Lung (tissue), 12 donors: Measurements from ENCODE around the gene TGFBR1. TPM values are rescaled to one million over a fixed set of nuclear protein-coding genes. Genes with fewer than 3 reads are reported as not detected.

Experiments used
- ATAC-seq: fragments of 200-7000 bp; cut with Tn5 transposase; one replicate; pipeline ENCODE4 v1.9.1; 2020; ENCODE audit warnings: moderate number of reproducible peaks; ENCODE audit not compliant: insufficient read depth, low FRiP score
- DNase-seq, 3 donors: peaks; one replicate each; pipeline ENCODE4 v3.0.0-alpha.2; 2013 to 2017
- H3K27ac ChIP-seq, 2 donors: one replicate each; pipeline ENCODE4 v1.5.1; 2013; ENCODE audit warnings: mild to moderate bottlenecking in 2 of 2, moderate library complexity in 2 of 2, control low read depth in 1 of 2, inconsistent platforms in 1 of 2, low read depth in 1 of 2, low read length in 1 of 2
- H3K27me3 ChIP-seq, 3 donors: one replicate each; pipeline ENCODE4 v1.5.1; 2013; ENCODE audit warnings: low read length in 2 of 3; ENCODE audit not compliant: control insufficient read depth in 3 of 3, insufficient read depth in 3 of 3
- H3K36me3 ChIP-seq, 4 donors: one replicate each; pipeline ENCODE4 v1.5.1; 2013; ENCODE audit warnings: low read length in 4 of 4, mild to moderate bottlenecking in 1 of 4, moderate library complexity in 1 of 4; ENCODE audit not compliant: control insufficient read depth in 4 of 4, insufficient read depth in 4 of 4
- H3K4me1 ChIP-seq, 5 donors: one replicate each; pipeline ENCODE4 v1.5.1; 2013; ENCODE audit warnings: low read length in 5 of 5, mild to moderate bottlenecking in 2 of 5, moderate library complexity in 1 of 5; ENCODE audit not compliant: control insufficient read depth in 5 of 5, insufficient read depth in 5 of 5
- H3K4me3 ChIP-seq: one replicate; pipeline ENCODE4 v1.5.1; 2013; ENCODE audit warnings: mild to moderate bottlenecking, control low read depth, moderate library complexity
- H3K9ac ChIP-seq, 2 donors: one replicate each; pipeline ENCODE4 v1.5.1; 2013; ENCODE audit warnings: low read length in 2 of 2, control low read depth in 1 of 2; ENCODE audit not compliant: insufficient read depth in 1 of 2
- H3K9me3 ChIP-seq, 4 donors: one replicate each; pipeline ENCODE4 v1.5.1; 2013; ENCODE audit warnings: low read length in 3 of 4, mild to moderate bottlenecking in 1 of 4, moderate library complexity in 1 of 4; ENCODE audit not compliant: control insufficient read depth in 4 of 4, insufficient read depth in 3 of 4
- WGBS, 2 donors: extraction: QIAGEN DNeasy Blood & Tissue Kit; methylation state at CpG; one replicate each; pipeline ENCODE4 v1.1.7; 2013; 5-methylcytosine and 5-hydroxymethylcytosine counted together
- polyA plus RNA-seq, 2 donors: library from polyadenylated mRNA; stranded (reverse); fragments of 200-250 nt; gene quantifications; one replicate each; pipeline ENCODE4 v1.2.1, GENCODE V29; 2013
- total RNA-seq, 2 donors: library from RNA; depleted of rRNA in 1 of 2; stranded (reverse); fragments of >200 nt in 1 of 2; gene quantifications; one replicate each; pipeline ENCODE4 v1.2.1, GENCODE V29; 2014 to 2021
- TF ChIP-seq, protein P1 (sequence below): IDR thresholded peaks from 2 replicates; pipeline ENCODE4 v1.5.1; 2012; ENCODE audit warnings: mild to moderate bottlenecking; ENCODE audit errors: control extremely low read depth, extremely low read depth
- donor health status: control.
- donor health status: control.
- donor health status: Bipolar disorder and iron deficiency.
- donor health status: healthy.
- donor health status: DM: yes; HTN: yes; CAD: no.

The TGFBR1 gene
- total and polyA plus RNA-seq, 4 donors: 14.2 to 73.2 (median 28.9) TPM

DNA sequence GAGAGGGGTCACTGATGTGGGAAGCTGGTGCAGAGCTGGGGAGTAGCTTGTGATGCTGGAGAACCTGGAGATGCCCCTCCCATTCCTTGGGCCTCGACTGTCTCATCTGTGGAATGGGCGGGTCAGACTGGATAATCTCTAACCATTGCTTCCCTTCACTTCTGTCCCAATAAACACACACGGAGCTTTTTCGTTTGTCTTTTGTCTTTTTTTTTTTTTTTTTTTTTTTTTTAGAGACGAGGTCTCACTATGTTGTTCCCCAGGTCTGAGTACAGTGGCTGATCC lies 80.4 kb downstream of the TGFBR1 start:
- peaks cover 0 to 2% (median 0%) of the 10 kb centered on the region in 3 donors for H3K27me3 ChIP-seq
- 81 to 86% methylated on average over 4 to 5 of the region's 5 CpGs for WGBS, 2 donors

DNA sequence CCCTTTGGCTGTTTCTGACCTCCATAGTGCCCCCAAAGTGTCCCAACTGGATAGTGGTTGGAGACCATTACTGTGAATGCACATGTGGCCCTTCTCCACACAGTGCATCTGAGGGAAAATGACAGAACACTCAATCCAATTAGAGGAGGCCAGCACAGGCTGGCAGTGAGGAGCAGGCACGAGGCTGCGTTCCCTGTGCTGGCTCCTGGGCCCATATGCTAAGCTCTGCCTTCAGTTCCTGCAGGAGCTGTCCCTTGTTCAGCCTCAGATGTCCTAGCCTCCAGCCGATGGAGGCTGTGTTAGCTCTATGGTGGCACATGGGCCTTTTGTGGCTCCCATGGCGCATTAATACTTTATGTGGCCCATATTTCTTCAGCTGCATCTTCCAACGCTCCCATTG lies 81.0 kb downstream of the TGFBR1 start:
- Histone ChIP-seq H3K9me3 (no peaks in the 10 kb centered on the region), H3K27ac (no peak overlapping the region)
- WGBS, 2 donors: 94 to 97% methylated on average over 5 of the region's 5 CpGs

More for the DNA sequence above, 80.4 kb downstream of the TGFBR1 start:
- Histone ChIP-seq H3K4me3 (no peak overlapping the region), H3K36me3 (no peaks in the 10 kb centered on the region), H3K9ac (no peak overlapping the region), H3K27ac (no peak overlapping the region), H3K9me3 (no peaks in the 10 kb centered on the region), H3K4me1 (peaks cover 0 to 17% (median 8%) of the 10 kb centered on the region in 5 donors)
- ATAC-seq (no peak), DNase-seq (no peak)
- TF ChIP-seq, protein P1, sequence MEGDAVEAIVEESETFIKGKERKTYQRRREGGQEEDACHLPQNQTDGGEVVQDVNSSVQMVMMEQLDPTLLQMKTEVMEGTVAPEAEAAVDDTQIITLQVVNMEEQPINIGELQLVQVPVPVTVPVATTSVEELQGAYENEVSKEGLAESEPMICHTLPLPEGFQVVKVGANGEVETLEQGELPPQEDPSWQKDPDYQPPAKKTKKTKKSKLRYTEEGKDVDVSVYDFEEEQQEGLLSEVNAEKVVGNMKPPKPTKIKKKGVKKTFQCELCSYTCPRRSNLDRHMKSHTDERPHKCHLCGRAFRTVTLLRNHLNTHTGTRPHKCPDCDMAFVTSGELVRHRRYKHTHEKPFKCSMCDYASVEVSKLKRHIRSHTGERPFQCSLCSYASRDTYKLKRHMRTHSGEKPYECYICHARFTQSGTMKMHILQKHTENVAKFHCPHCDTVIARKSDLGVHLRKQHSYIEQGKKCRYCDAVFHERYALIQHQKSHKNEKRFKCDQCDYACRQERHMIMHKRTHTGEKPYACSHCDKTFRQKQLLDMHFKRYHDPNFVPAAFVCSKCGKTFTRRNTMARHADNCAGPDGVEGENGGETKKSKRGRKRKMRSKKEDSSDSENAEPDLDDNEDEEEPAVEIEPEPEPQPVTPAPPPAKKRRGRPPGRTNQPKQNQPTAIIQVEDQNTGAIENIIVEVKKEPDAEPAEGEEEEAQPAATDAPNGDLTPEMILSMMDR: no peak

DNA sequence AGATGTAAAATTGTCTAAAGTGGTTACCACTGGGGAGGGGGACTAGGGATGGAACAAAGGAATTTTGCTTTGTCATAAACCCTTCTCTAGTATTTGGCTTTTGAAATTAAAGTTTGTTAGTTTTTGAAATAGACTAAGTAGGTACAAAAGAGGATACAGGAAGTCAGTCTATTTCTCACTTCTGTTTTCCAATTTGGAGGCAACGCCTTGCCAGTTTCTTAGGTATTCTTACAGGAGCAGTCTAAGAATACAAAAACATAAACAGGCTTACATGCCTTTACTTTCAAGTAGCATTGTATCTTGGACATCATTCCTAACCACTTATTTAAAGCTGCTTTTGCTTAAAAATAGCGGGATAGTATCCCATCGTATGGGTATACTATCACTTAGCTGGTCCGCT lies 82.4 kb downstream of the TGFBR1 start:
- H3K9ac ChIP-seq: no peak overlapping the region
- H3K4me1 ChIP-seq: peaks cover 0 to 16% (median 6%) of the 10 kb centered on the region in 5 donors
- ATAC-seq (no peak), DNase-seq (no peak)
- peaks cover 0 to 2% (median 0%) of the 10 kb centered on the region in 3 donors for H3K27me3 ChIP-seq
- H3K27ac ChIP-seq: no peak overlapping the region
- no peaks in the 10 kb centered on the region for H3K9me3 ChIP-seq
- H3K4me3 ChIP-seq: no peak overlapping the region
- 76 to 80% methylated on average over 4 of the region's 4 CpGs for WGBS, 2 donors
- H3K36me3 ChIP-seq: no peaks in the 10 kb centered on the region
- TF ChIP-seq, protein P1: no peak

More for the DNA sequence above, 81.0 kb downstream of the TGFBR1 start:
- no peak for ATAC-seq
- Histone ChIP-seq H3K4me3 (no peak overlapping the region), H3K27me3 (peaks cover 0 to 2% (median 0%) of the 10 kb centered on the region in 3 donors), H3K4me1 (peaks cover 0 to 17% (median 6%) of the 10 kb centered on the region in 5 donors), H3K36me3 (no peaks in the 10 kb centered on the region), H3K9ac (no peak overlapping the region)
- no peak for DNase-seq
- TF ChIP-seq, protein P1: no peak

DNA sequence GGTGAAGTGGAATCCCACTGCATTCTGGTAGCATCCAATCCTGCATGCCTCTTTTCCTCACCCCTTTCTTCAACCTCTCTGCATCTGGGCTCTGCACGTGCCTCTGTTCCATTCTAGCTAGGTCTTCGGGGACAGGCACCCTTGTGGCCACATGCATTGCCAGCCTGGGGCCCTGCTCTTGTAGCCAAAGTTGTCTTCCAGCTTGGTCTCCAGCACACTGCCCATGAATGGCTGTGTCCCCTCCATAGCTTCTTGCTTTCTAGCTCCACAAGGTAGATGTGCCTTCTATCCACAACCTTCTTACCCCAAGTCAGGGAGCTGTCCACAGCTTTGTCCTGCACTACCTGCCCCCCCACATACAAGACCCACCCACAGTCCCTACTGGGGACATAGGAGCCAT lies 84.3 kb downstream of the TGFBR1 start:
- no peak overlapping the region for H3K27ac ChIP-seq
- H3K9me3 ChIP-seq: no peaks in the 10 kb centered on the region
- DNase-seq (no peak), ATAC-seq (no peak)
- no peak overlapping the region for H3K9ac ChIP-seq
- TF ChIP-seq, protein P1: no peak
- H3K27me3 ChIP-seq: peaks cover 0 to 2% (median 0%) of the 10 kb centered on the region in 3 donors
- no peaks in the 10 kb centered on the region for H3K36me3 ChIP-seq
- WGBS, 2 donors: 86% methylated on average over 2 of the region's 2 CpGs
- H3K4me3 ChIP-seq: no peak overlapping the region
- peaks cover 0 to 10% (median 6%) of the 10 kb centered on the region in 5 donors for H3K4me1 ChIP-seq
